ENCODE measurements around the gene EFNB1.

The EFNB1 gene

GRCh38 chrX:68830419-68831404 lies 1.9 kb downstream of the EFNB1 start:
- Histone ChIP-seq H3K27me3 (replicated peaks; ENCODE audit: control insufficient read depth, insufficient read depth, low read length) (peaks cover 1% of the 10 kb centered on the region), H3K4me3 (replicated peaks; ENCODE audit: low read depth, low read length) (0 out of 2 replicates have a peak overlapping the region, but pooled peaks have one; percentile 64), H3K36me3 (ENCODE audit: control insufficient read depth, insufficient read depth, low read length) (no peaks in the 10 kb centered on the region)
- TF ChIP-seq, protein P1, sequence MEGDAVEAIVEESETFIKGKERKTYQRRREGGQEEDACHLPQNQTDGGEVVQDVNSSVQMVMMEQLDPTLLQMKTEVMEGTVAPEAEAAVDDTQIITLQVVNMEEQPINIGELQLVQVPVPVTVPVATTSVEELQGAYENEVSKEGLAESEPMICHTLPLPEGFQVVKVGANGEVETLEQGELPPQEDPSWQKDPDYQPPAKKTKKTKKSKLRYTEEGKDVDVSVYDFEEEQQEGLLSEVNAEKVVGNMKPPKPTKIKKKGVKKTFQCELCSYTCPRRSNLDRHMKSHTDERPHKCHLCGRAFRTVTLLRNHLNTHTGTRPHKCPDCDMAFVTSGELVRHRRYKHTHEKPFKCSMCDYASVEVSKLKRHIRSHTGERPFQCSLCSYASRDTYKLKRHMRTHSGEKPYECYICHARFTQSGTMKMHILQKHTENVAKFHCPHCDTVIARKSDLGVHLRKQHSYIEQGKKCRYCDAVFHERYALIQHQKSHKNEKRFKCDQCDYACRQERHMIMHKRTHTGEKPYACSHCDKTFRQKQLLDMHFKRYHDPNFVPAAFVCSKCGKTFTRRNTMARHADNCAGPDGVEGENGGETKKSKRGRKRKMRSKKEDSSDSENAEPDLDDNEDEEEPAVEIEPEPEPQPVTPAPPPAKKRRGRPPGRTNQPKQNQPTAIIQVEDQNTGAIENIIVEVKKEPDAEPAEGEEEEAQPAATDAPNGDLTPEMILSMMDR (IDR thresholded peaks at IDR 0.05; ENCODE audit: insufficient read depth, low read length, poor library complexity, severe bottlenecking): no peak
- no peak for DNase-seq (ENCODE audit: extremely low read depth, insufficient read length)

GRCh38 chrX:68831405-68832100 lies 2.7 kb downstream of the EFNB1 start:
- no peak overlapping the region for H3K4me3 ChIP-seq (replicated peaks; ENCODE audit: low read depth, low read length)
- H3K27me3 ChIP-seq (replicated peaks; ENCODE audit: control insufficient read depth, insufficient read depth, low read length): peaks cover 1% of the 10 kb centered on the region
- no peak for DNase-seq (ENCODE audit: extremely low read depth, insufficient read length)
- TF ChIP-seq, protein P1 (IDR thresholded peaks at IDR 0.05; ENCODE audit: insufficient read depth, low read length, poor library complexity, severe bottlenecking): no peak
- H3K36me3 ChIP-seq (ENCODE audit: control insufficient read depth, insufficient read depth, low read length): no peaks in the 10 kb centered on the region

DNA sequence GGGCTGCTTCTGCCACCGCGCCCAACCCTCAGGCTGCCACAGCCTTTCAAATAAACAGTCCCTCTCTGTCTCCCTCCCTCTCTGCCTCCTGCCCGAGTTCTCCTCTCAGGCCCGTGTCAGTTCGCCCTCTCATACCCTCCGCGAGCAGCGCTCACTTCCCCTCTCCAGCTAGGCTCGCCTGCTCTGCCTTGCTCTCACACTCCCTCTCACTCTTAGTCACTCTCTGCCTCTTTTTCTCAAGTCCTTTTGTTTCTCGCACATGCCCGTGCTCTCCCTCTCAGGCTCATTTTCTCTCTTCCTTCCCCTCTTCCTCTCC lies 3.2 kb downstream of the EFNB1 start:
- peaks cover 1% of the 10 kb centered on the region for H3K27me3 ChIP-seq (replicated peaks; ENCODE audit: control insufficient read depth, insufficient read depth, low read length)

GRCh38 chrX:68832516-68833447 lies 4.0 kb downstream of the EFNB1 start:
- Histone ChIP-seq H3K4me3 (replicated peaks; ENCODE audit: low read depth, low read length) (no peak overlapping the region), H3K27me3 (replicated peaks; ENCODE audit: control insufficient read depth, insufficient read depth, low read length) (peaks cover 1% of the 10 kb centered on the region), H3K36me3 (ENCODE audit: control insufficient read depth, insufficient read depth, low read length) (no peaks in the 10 kb centered on the region)
- DNase-seq (ENCODE audit: extremely low read depth, insufficient read length): no peak
- TF ChIP-seq, protein P1 (IDR thresholded peaks at IDR 0.05; ENCODE audit: insufficient read depth, low read length, poor library complexity, severe bottlenecking): no peak

More for the DNA sequence above, 3.2 kb downstream of the EFNB1 start:
- H3K4me3 ChIP-seq (replicated peaks; ENCODE audit: low read depth, low read length): no peak overlapping the region
- DNase-seq (ENCODE audit: extremely low read depth, insufficient read length): peak; percentile 22
- no peaks in the 10 kb centered on the region for H3K36me3 ChIP-seq (ENCODE audit: control insufficient read depth, insufficient read depth, low read length)
- TF ChIP-seq, protein P1 (IDR thresholded peaks at IDR 0.05; ENCODE audit: insufficient read depth, low read length, poor library complexity, severe bottlenecking): no peak

GRCh38 chrX:68833448-68833805 lies 4.6 kb downstream of the EFNB1 start:
- no peak overlapping the region for H3K4me3 ChIP-seq (replicated peaks; ENCODE audit: low read depth, low read length)
- H3K27me3 ChIP-seq (replicated peaks; ENCODE audit: control insufficient read depth, insufficient read depth, low read length): peaks cover 1% of the 10 kb centered on the region
- TF ChIP-seq, protein P1 (IDR thresholded peaks at IDR 0.05; ENCODE audit: insufficient read depth, low read length, poor library complexity, severe bottlenecking): no peak
- DNase-seq (ENCODE audit: extremely low read depth, insufficient read length): no peak
- H3K36me3 ChIP-seq (ENCODE audit: control insufficient read depth, insufficient read depth, low read length): no peaks in the 10 kb centered on the region

Measured in GM06990 (cell line).